GM19043 (cell line): ENCODE data around the gene GPD1L.
A peak's percentile ranks its signal among the peaks of the same experiment; 100 is the strongest.
"Not testable (repeated sequence)": the region's sequence is repeated elsewhere in the genome, so short reads cannot be mapped to it uniquely, and the experiment has no call there.

Experiments
- ATAC-seq: cut with Tn5 transposase; IDR thresholded peaks from one replicate; pipeline ENCODE4 v1.9.1; 2021; ENCODE audit warnings: low read depth; ENCODE audit not compliant: unreplicated experiment

GPD1L gene

GRCh38 chr3:32105291-32106131 is 909 bp upstream of the GPD1L start:
- ATAC-seq = no peak

GRCh38 chr3:32106929-32107362 is 526 bp downstream of the GPD1L start:
- peak; percentile 16 for ATAC-seq

- ATAC-seq = not testable (repeated sequence)
Measured at GRCh38 chr3:32108224-32108623, 1.8 kb downstream of the GPD1L start.

GRCh38 chr3:32109256-32109655 is 2.8 kb downstream of the GPD1L start:
- no peak for ATAC-seq

GRCh38 chr3:32110233-32110760 is 3.9 kb downstream of the GPD1L start:
- ATAC-seq = no peak

- no peak for ATAC-seq
Measured at GRCh38 chr3:32111560-32111959, 5.1 kb downstream of the GPD1L start.

GRCh38 chr3:32113566-32113965 is 7.1 kb downstream of the GPD1L start:
- ATAC-seq = no peak

- no peak for ATAC-seq
Measured at GRCh38 chr3:32113981-32114545, 7.6 kb downstream of the GPD1L start.

- ATAC-seq = not testable (repeated sequence)
Measured at GRCh38 chr3:32114546-32115386, 8.3 kb downstream of the GPD1L start.

GRCh38 chr3:32117320-32117719 is 10.9 kb downstream of the GPD1L start:
- ATAC-seq = no peak

- no peak for ATAC-seq
Measured at GRCh38 chr3:32118215-32118614, 11.8 kb downstream of the GPD1L start.

- ATAC-seq = no peak
Measured at GRCh38 chr3:32120471-32120870, 14.1 kb downstream of the GPD1L start.

- no peak for ATAC-seq
Measured at GRCh38 chr3:32121137-32121536, 14.7 kb downstream of the GPD1L start.

GRCh38 chr3:32123620-32124019 is 17.2 kb downstream of the GPD1L start:
- no peak for ATAC-seq

GRCh38 chr3:32125012-32125411 is 18.6 kb downstream of the GPD1L start:
- no peak for ATAC-seq

- ATAC-seq = no peak
Measured at GRCh38 chr3:32126305-32127015, 20.0 kb downstream of the GPD1L start.

- ATAC-seq = no peak
Measured at GRCh38 chr3:32127219-32127826, 20.9 kb downstream of the GPD1L start.

- no peak for ATAC-seq
Measured at GRCh38 chr3:32128936-32129335, 22.5 kb downstream of the GPD1L start.

GRCh38 chr3:32129832-32130231 is 23.4 kb downstream of the GPD1L start:
- ATAC-seq = no peak

GRCh38 chr3:32132121-32132520 is 25.7 kb downstream of the GPD1L start:
- ATAC-seq = no peak
